Gastroesophageal sphincter (tissue), 3 donors: ENCODE results near the gene SLC10A3.

Experiments used
- CTCF ChIP-seq, 4 experiments: fragments of 200-600 bp in 2 of 4; fragments of 450-650 bp in 2 of 4; sonication (generic) in 1 of 4; IDR thresholded peaks; one replicate each; pipeline ENCODE4 v1.5.1; 2017 to 2019; ENCODE audit warnings: antibody characterized with exemption in 4 of 4, mild to moderate bottlenecking in 2 of 4, moderate library complexity in 2 of 4
- POLR2A ChIP-seq, 2 donors: fragments of 450-650 bp; IDR thresholded peaks; one replicate each; pipeline ENCODE4 v1.6.1; 2017; ENCODE audit warnings: antibody characterized with exemption in 2 of 2, mild to moderate bottlenecking in 2 of 2, moderate library complexity in 1 of 2
- POLR2AphosphoS5 ChIP-seq: sonication (generic); formaldehyde crosslinking; IDR thresholded peaks from one replicate; pipeline ENCODE4 v1.6.1; 2017; ENCODE audit warnings: antibody characterized with exemption

GRCh38 chrX:154534526-154535322 is 44.3 kb upstream of the SLC10A3 start:
- TF ChIP-seq POLR2AphosphoS5 (peak; percentile 37), CTCF (IDR thresholded peaks at IDR 0.05) (peak in 3 of 4 experiments; percentile 98 to 100 (median 99)), POLR2A (IDR thresholded peaks at IDR 0.05) (no peak)
